Omental fat pad (tissue), 4 donors: Measurements from ENCODE around the gene MYCBPAP. TPM values are rescaled to one million over a fixed set of nuclear protein-coding genes. Genes with fewer than 3 reads are reported as not detected.

ENCODE experiments used
- ATAC-seq: fragments of 150-250 bp; one replicate; pipeline ENCODE4 v1.9.1; 2016; ENCODE audit warnings: mild to moderate bottlenecking, moderate library complexity; ENCODE audit not compliant: low FRiP score
- DNase-seq: peaks from one replicate; pipeline ENCODE4 v3.0.0-alpha.2; 2019; ENCODE audit warnings: low spot score
- CTCF ChIP-seq, 3 donors: fragments of 450-650 bp; IDR thresholded peaks; one replicate each; pipeline ENCODE4 v1.5.1; 2016 to 2017; ENCODE audit warnings: antibody characterized with exemption in 3 of 3, mild to moderate bottlenecking in 3 of 3, moderate library complexity in 2 of 3
- total RNA-seq, 4 donors: library from RNA; depleted of rRNA; stranded (reverse); fragments of >200 nt; gene quantifications; one replicate each; pipeline ENCODE4 v1.1.0, GENCODE V29; 2016

Gene MYCBPAP
- total RNA-seq, 4 donors from 2014 or later = 0.36 to 1.9 (median 1.0) TPM; not detected in 1

DNA sequence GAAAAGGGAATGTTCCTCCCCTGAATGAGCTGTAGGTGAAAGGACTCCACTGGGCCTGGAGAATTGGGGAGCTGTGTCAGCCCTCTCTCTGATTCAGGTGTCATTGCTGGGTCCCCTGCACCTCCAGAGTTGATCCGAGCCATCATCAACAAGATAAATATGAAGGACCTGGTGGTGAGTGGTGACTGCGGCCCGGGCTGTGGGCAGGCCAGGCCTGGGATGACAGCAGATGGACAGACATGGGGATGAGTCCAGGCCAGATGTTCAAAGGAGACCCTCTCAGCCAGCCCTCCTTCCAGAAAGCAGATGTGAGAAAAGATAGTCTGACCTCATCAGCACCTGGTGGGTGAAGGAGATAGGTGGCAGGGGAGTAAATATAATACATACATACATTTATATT, 44.1 kb upstream of the MYCBPAP start:
- ATAC-seq = no peak
- no peak for TF ChIP-seq CTCF (IDR thresholded peaks at IDR 0.05)
- DNase-seq = no peak

DNA sequence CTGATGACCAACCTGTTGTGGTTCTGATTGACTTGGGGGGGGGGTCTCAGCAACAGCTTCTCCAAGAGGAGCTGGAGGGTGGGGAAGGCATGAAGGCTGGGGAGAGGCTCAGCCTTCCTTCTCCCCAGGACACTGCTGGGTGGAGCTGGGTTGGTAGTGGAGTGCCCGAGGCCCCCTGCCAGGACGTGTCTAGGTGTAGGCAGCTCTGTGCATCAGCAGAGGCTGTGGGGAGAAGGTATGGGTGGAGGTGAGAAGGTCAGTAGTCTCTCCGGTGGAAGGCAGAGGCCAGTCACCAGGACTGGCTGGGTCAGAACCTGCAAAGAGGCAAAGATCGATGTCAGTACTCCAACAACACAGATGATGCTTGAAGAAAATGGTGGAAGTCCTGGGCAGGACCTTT, 43.5 kb upstream of the MYCBPAP start:
- DNase-seq (no peak), ATAC-seq (no peak)
- no peak for TF ChIP-seq CTCF (IDR thresholded peaks at IDR 0.05)

GRCh38 chr17:50465171-50465570, 43.1 kb upstream of the MYCBPAP start:
- TF ChIP-seq CTCF (IDR thresholded peaks at IDR 0.05) = no peak
- ATAC-seq (no peak), DNase-seq (no peak)

- DNase-seq (no peak), ATAC-seq (no peak)
- TF ChIP-seq CTCF (IDR thresholded peaks at IDR 0.05) = no peak
These were observed 42.6 kb upstream of the MYCBPAP start for GRCh38 chr17:50465635-50466034.

GRCh38 chr17:50466371-50467113, 41.7 kb upstream of the MYCBPAP start:
- ATAC-seq (no peak), DNase-seq (no peak)
- no peak for TF ChIP-seq CTCF (IDR thresholded peaks at IDR 0.05)

DNA sequence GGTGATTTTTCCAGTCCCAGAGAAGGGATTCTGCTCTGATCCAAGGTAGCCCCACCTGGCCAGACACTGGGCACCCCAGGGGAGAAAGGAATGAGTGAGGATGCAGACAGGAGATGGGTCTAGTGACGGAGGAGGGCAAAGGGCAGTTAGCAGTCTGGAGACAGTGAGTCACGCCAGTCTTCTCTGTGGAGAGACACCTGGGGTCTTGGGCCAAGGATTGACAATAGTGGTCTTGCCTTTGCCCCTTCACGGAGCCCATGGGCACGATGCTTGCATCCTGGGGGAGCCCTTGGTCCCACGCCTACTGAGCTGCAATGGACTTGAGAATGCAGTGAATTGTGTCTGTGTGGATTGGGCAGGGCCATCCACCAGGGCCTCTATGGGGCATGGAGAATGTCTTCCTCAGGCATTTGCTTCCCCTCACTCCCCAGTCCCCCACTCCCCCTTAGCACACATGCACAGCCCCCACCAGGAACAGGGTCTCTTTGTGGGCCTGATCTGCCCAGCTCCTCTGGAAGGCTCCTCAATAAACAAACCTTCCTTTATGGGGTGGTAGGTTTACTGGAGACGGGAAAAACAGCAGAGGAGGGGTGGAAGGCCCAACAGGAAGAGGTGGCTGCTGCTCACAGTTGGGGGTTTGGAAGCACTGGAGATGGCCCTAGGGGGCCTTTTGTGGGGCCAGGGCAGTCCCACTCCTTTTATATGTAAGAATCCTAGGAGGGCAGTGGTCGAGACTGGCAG, 41.0 kb upstream of the MYCBPAP start:
- ATAC-seq (no peak), DNase-seq (no peak)
- TF ChIP-seq CTCF (IDR thresholded peaks at IDR 0.05) = no peak
